T-helper 2 cell (primary cell): ENCODE results near the gene RAB40A.

Source experiments
- DNase-seq, 5 experiments: peaks; one replicate each; pipeline versions ENCODE4 v3.0.0 to v3.0.0-alpha.2; 2012 to 2022
- total RNA-seq, 2 donors: gene quantifications; one replicate each; lab custom pipeline; 2026; lab: John Stamatoyannopoulos, UW

Gene RAB40A
- total RNA-seq = 0 to 0.07 reads per million in 2 donors

GRCh38 chrX:103519389-103519788, at the start of gene RAB40A:
Gene RAB40A (minus strand): TSS chrX:103519489. CDS start chrX:103500756, 18,733 bp downstream.
- no peak for DNase-seq

DNA sequence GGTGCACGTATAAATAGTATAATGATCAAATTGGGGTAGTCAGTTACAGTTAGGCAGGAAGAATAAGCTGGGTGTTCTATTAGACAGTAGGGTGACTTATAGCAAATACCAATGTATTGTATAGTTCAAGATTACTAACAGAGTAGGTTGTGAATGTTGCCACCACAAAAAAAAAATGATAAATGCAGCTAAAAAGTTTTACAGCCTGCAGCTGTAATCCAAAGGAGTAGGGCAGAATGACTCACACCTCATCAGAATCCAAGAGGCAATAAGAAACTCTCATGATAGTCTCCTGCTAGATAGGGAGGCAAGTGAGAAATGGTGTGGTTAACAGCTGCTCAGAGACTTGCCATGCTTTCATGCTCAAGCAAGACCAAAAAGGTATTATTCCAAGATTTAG, 46.5 kb upstream of the RAB40A start:
- DNase-seq = no peak

GRCh38 chrX:103565197-103565596, 45.9 kb upstream of the RAB40A start:
- DNase-seq = no peak

- DNase-seq = no peak
These were observed 43.5 kb upstream of the RAB40A start for GRCh38 chrX:103562801-103563200.

DNA sequence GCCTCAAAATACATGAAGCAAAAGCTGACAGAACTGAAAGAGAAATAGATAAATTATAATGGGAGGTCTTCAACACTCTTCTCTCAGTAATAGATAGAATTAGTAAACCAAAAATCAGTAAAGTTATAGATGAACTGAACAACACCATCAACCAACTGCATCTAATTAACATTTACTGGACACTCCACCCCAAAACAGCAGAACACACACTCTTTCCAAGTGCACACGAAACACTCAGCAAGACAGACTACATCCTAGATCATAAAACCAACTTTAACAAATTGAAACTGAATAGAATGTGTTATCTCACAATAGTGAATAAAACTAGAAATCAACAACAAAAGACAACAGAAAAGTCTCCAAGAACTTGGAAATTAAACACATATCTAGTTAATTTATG, 41.0 kb upstream of the RAB40A start:
- no peak for DNase-seq

- DNase-seq = no peak
These were observed 37.8 kb upstream of the RAB40A start for GRCh38 chrX:103556963-103557612.

- peak in 4 of 5 experiments; percentile 31 to 81 (median 40) for DNase-seq
These were observed 35.6 kb upstream of the RAB40A start for GRCh38 chrX:103554687-103555424.

- no peak for DNase-seq
These were observed 32.9 kb upstream of the RAB40A start for GRCh38 chrX:103552236-103552635.

- DNase-seq = no peak
These were observed 31.2 kb upstream of the RAB40A start for GRCh38 chrX:103550415-103551051.

- no peak for DNase-seq
These were observed 30.6 kb upstream of the RAB40A start for GRCh38 chrX:103549916-103550315.

GRCh38 chrX:103540145-103540544, 20.9 kb upstream of the RAB40A start:
- DNase-seq = no peak

- DNase-seq = no peak
These were observed 20.4 kb upstream of the RAB40A start for GRCh38 chrX:103539695-103540094.

DNA sequence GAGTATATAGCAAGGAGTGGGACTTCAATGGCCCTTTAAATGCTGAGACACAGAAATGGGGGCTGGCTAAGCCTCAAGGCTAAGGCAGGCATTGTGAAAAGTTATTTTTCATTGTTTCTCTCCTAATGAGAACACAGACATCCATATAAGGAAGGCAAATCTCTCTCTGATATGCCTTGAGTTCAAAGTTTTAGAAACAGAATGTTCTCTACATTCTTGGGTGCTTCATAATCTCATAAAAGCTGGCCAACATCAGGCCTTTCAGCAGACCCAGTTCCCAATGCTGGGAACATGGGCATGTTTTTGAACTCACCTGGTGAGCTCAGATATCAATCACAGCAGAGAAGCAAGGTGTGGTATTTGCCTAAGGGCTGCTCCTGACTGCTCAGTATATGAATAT, 19.4 kb upstream of the RAB40A start:
- DNase-seq = no peak

- no peak for DNase-seq
These were observed 18.6 kb upstream of the RAB40A start for GRCh38 chrX:103537871-103538387.

DNA sequence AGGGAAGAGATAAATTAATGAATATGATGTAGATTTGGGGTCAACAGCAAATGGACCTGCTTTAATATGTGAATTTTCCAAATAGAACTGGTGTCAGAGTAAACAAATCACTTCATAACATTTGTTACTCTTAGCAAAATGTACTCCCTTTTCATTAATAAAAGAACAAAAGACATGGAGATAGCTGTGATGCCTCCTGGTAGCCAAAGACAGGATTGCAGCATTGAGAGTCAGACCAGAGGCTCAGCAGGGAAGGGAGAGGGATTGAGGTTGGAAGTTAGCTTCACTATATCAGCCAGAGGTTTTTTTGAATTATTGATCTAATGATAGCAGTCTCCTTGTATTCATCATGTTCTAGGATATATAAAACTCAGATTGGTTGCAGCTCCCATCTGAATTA, 17.4 kb upstream of the RAB40A start:
- DNase-seq = no peak

GRCh38 chrX:103536071-103536470, 16.8 kb upstream of the RAB40A start:
- no peak for DNase-seq

DNA sequence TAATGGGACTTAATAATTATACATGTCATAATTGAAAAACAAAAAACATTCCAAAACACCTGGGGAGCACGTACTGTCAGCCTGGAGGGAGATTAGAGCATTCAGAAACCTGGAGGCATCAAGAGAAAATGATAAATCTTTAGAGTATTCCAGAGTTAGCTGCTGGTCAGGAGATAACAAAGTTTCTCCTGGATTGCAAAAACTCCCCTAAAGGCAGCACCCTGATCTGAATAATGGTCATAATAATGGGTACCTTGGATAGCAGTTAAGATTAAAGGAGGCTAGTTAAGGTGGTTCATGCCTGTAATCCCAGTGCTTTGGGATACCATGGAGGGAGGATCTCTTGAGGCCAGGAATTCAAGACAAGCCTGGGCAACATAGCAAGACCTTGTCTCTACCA, 15.9 kb upstream of the RAB40A start:
- DNase-seq = no peak

DNA sequence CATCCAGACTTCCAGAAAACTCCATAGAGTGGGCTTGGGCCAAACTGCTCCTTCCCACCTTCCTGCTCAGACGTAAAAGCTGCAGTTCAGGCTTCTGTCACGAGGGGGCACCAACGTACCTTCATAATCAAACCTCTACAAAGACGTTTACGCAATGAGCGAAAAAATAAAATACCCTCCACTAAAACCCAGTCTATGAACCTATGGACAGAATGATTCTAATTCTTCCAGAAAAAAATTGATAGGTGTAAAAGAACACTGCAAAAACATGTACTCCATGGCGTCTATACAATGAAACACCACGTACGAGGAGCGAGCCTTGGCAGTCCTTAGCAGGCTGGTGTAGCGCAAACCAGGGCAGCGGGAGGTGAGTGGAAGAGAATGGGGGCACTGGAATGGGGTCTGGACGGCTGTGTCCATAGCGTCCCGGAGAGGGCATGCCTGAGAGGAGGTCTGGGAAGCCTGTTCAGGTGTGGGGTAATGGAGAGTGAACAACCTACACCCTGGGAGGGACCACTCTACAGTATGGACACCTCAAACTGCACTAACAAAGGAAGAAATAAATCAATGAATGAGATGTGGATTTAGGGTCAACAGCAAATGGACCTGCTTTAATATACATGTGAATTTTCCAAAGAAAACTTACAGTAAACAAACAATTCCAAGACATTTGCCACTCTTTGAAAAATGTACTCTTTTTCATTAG, 14.4 kb upstream of the RAB40A start:
- peak; percentile 38 to 50 (median 43) for DNase-seq

DNA sequence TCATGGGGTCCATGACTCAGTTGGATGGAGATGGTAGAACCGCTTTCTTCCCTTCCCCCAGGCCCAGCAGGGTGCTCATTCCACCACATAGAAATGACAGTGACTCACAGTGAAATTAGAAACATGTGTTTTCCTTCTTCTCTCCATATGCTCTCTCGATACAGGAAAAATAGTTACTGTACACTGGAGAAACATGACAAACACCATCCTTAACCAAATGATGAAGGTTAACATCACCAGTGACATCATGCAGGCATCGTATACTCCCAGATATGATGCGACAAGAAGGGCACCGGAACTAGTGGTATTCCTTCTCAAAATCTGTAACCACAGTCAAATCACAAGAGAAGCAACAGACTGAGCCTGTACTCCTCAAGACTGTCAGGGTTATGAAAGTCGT, 11.7 kb upstream of the RAB40A start:
- DNase-seq = no peak

DNA sequence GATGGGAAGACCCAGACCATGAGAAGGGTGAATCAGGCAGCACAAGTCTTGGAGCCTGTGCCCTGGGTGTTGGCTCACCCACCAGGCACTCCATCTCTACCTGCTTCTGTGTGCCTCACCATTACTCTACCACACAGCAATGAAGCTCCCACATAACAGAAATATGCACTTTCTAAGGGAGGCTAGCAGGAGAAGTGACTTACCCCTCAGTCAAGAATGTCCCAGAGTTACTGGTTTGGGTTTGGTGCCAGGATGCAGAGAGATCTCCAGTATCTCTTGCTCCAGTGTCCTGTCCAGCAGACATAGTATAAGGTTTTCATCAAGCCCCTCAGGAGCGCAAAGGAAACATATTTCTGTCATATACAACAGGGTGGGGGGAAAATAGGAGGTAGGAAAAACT, 11.3 kb upstream of the RAB40A start:
- DNase-seq = no peak

DNA sequence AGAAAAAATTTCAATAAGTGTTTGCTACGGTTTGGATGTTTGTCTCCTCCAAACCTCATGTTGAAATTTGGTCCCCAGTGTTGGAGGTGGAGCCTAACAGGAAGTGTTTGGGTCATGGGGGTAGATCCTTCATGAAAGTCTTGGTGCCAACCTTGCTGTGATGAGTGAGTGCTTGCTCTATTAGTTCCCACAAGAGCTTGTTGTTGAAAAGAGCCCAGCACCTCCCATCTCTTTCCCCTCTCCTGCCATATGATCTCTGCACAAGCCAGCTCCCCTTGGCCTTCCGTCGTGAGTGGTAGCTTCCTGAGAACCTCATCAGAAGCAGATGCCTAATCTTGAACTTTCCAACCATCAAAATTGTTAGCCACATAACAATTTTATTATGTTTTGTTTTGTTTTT, 10.3 kb upstream of the RAB40A start:
- no peak for DNase-seq

DNA sequence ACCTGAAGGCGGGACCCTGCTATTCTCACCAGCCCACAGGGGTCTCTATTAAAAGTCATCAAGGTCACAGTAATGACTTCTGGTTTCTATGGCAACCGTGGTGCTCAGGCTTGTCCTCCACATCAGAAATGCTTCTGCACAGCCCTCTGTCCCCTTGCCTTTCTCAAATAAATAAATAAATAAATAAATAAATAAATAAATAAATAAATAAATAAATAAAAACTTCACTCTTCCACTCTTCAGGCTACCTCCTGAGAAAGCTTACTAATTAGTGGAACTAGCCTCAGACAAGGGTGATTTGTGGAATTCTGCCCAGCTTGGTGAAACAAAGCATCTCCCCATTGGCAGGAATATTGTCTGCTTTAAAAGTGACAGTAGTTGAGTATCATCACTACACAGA, 5.5 kb upstream of the RAB40A start:
- DNase-seq = no peak

GRCh38 chrX:103523605-103524004, 4.3 kb upstream of the RAB40A start:
- no peak for DNase-seq
